GM12878 (cell line): Measurements from ENCODE around the gene MEIG1. TPM values are rescaled to one million over a fixed set of nuclear protein-coding genes. Genes with fewer than 3 reads are reported as not detected.

Experiments used
- ATAC-seq: fragments of 200-7000 bp; cut with Tn5 transposase; 3 replicates; pipeline ENCODE4 v1.9.1; 2020; ENCODE audit warnings: mild to moderate bottlenecking, moderate library complexity
- BruUV-seq: library from RNA; stranded (reverse); fragments of 400-500 nt; replicated peaks from 2 replicates; lab custom pipeline; 2021; lab: Mats Ljungman, UMichigan
- CTCF ChIA-PET: fragments of 300-600 bp; sonication (Branson Sonifier 250); formaldehyde crosslinking; extraction: SDS; loops from one replicate; lab custom pipeline; 2021; ENCODE audit warnings: inconsistent platforms; lab: Yijun Ruan, JAX
- POLR2A ChIA-PET: fragments of 350-600 bp; formaldehyde crosslinking; extraction: SDS; loops from one replicate; lab custom pipeline; 2021; ENCODE audit warnings: inconsistent platforms; lab: Charles Lee
- RAD21 ChIA-PET: fragments of 300-600 bp; sonication (Branson Sonifier 250); formaldehyde crosslinking; loops from one replicate; lab custom pipeline; 2023; ENCODE audit warnings: antibody characterized with exemption; ENCODE audit not compliant: unreplicated experiment; lab: Charles Lee
- SMC1A ChIA-PET: fragments of 300-600 bp; sonication (Branson Sonifier 250); formaldehyde crosslinking; loops from one replicate; lab custom pipeline; 2023; ENCODE audit not compliant: unreplicated experiment, uncharacterized antibody; lab: Charles Lee
- DNase-seq: peaks from one replicate; pipeline ENCODE4 v3.0.0-alpha.2; 2011; ENCODE audit warnings: low read depth, low spot score
- FAIRE-seq: peaks from 3 replicates; lab custom pipeline; 2011; peaks lifted over from hg19 to GRCh38; lab: Jason Lieb, UNC
- H2AFZ ChIP-seq: 2 replicates; pipeline ENCODE4 v1.6.0; 2011; ENCODE audit warnings: low read depth, low read length, control low read depth; ENCODE audit not compliant: control insufficient read depth
- H3K27ac ChIP-seq: 2 replicates; pipeline ENCODE4 v1.5.1; 2011; ENCODE audit warnings: control low read depth; ENCODE audit not compliant: control insufficient read depth, insufficient read depth
- H3K27me3 ChIP-seq, 2 experiments: replicated peaks in 1 of 2; 2 replicates each; pipeline versions ENCODE4 v1.6.0 to v1.6.1; 2011; ENCODE audit warnings: low read length in 1 of 2; ENCODE audit not compliant: control insufficient read depth in 2 of 2, insufficient read depth in 2 of 2
- H3K36me3 ChIP-seq, 2 experiments: 2 replicates each; pipeline ENCODE4 v1.5.1; 2011; ENCODE audit warnings: low read length in 1 of 2; ENCODE audit not compliant: control insufficient read depth in 2 of 2, insufficient read depth in 2 of 2
- H3K4me1 ChIP-seq: 2 replicates; pipeline ENCODE4 v1.6.1; 2011; ENCODE audit warnings: mild to moderate bottlenecking, low read length, moderate library complexity, mixed read lengths; ENCODE audit not compliant: control insufficient read depth, insufficient read depth
- H3K4me2 ChIP-seq: 2 replicates; pipeline ENCODE4 v1.6.0; 2011; ENCODE audit warnings: control low read depth; ENCODE audit not compliant: control insufficient read depth, insufficient read depth
- H3K4me3 ChIP-seq: fragments of 200-600 bp; sonication (generic); 2 replicates; pipeline ENCODE4 v1.5.1; 2016
- H3K79me2 ChIP-seq: 2 replicates; pipeline ENCODE4 v1.6.0; 2011; ENCODE audit warnings: low read length; ENCODE audit not compliant: control insufficient read depth, insufficient read depth
- H3K9ac ChIP-seq: 2 replicates; pipeline ENCODE4 v1.8.0; 2011; ENCODE audit warnings: low read length, control low read depth, mixed read lengths; ENCODE audit not compliant: control insufficient read depth, insufficient read depth
- H3K9me3 ChIP-seq: replicated peaks from 3 replicates; pipeline ENCODE4 v1.5.1; 2011; ENCODE audit warnings: mild to moderate bottlenecking, low read length; ENCODE audit not compliant: control insufficient read depth, insufficient read depth
- H4K20me1 ChIP-seq: 2 replicates; pipeline ENCODE4 v1.6.0; 2011; ENCODE audit not compliant: control insufficient read depth, insufficient read depth
- CEBPB ChIP-seq, 2 experiments: fragments of 150-350 bp in 1 of 2; IDR thresholded peaks; 2 replicates each; pipeline ENCODE4 v1.6.1; 2012 to 2014; ENCODE audit warnings: low read depth in 2 of 2, low read length in 2 of 2, borderline replicate concordance in 1 of 2, inconsistent platforms in 1 of 2
- CREM ChIP-seq: IDR thresholded peaks from 2 replicates; pipeline ENCODE4 v1.6.1; 2014; ENCODE audit warnings: antibody characterized with exemption, low read depth
- ETV6 ChIP-seq, 2 experiments: fragments of 450-650 bp in 1 of 2; IDR thresholded peaks in 1 of 2; conservative IDR thresholded peaks in 1 of 2; 2 replicates each; pipeline ENCODE4 v1.6.1; 2014; ENCODE audit warnings: antibody characterized with exemption in 1 of 2, borderline replicate concordance in 1 of 2, low read depth in 1 of 2, mild to moderate bottlenecking in 1 of 2, moderate library complexity in 1 of 2
- FOS ChIP-seq: IDR thresholded peaks from 3 replicates; pipeline ENCODE4 v1.6.1; 2011; ENCODE audit warnings: borderline replicate concordance; ENCODE audit not compliant: insufficient read length; ENCODE audit errors: extremely low read depth
- MTA2 ChIP-seq: fragments of 450-650 bp; IDR thresholded peaks from 2 replicates; pipeline ENCODE4 v1.6.1; 2016; ENCODE audit warnings: low read depth, mild to moderate bottlenecking, moderate library complexity
- PAX5 ChIP-seq: IDR thresholded peaks from 2 replicates; pipeline ENCODE4 v1.6.1; 2011; ENCODE audit warnings: low read depth, low read length, borderline replicate concordance
- POLR2A ChIP-seq: IDR thresholded peaks from 2 replicates; pipeline ENCODE4 v1.6.1; 2011; ENCODE audit warnings: low read depth, mild to moderate bottlenecking, low read length
- SMAD5 ChIP-seq: IDR thresholded peaks from 2 replicates; pipeline ENCODE4 v1.6.1; 2016; ENCODE audit warnings: antibody characterized with exemption, low read depth
- ZNF207 ChIP-seq: fragments of 450-650 bp; IDR thresholded peaks from 2 replicates; pipeline ENCODE4 v1.6.1; 2014; ENCODE audit warnings: antibody characterized with exemption, mild to moderate bottlenecking, borderline replicate concordance
- WGBS: methylation state at CpG from one replicate; pipeline ENCODE4 v1.1.6; 2016; ENCODE audit warnings: low lambda C conversion rate; ENCODE audit not compliant: insufficient replicate concordance, insufficient coverage; ENCODE audit errors: missing lambda C conversion rate; 5-methylcytosine and 5-hydroxymethylcytosine counted together
- in situ Hi-C: fragments of 300-500 bp; cut with MboI; formaldehyde crosslinking; loops from 9 replicates; pipeline ENCODE4 v1.14.3; 2018; ENCODE audit warnings: mixed read lengths
- intact Hi-C: fragments of 100-400 bp; cut with micrococcal nuclease; formaldehyde crosslinking; loops from one replicate; pipeline ENCODE4 v1.14.2; 2022; ENCODE audit not compliant: unreplicated experiment
- polyA plus RNA-seq, 11 experiments: library from polyadenylated mRNA; depleted of rRNA in 4 of 11; unstranded in 6 of 11; stranded (reverse) in 5 of 11; fragments of >200 nt; fragmentation: Nextera tagmentation in 4 of 11; fragmentation: Illumina TruSeq in 1 of 11; extraction: Ambion mirVana in 4 of 11; extraction: Trizol in 1 of 11; gene quantifications; 1 replicate in 1 of 11; 2 replicates in 10 of 11; pipeline versions ENCODE4 v1.2.1 to v1.2.3, GENCODE V29; 2011 to 2016; ENCODE audit warnings: inconsistent platforms in 2 of 11, missing spikeins in 2 of 11, low read depth in 1 of 11
- total RNA-seq, 4 experiments: library from RNA; depleted of rRNA in 3 of 4; stranded (reverse); fragments of >200 nt in 3 of 4; fragmentation: Illumina TruSeq in 1 of 4; extraction: Trizol in 1 of 4; gene quantifications; 2 replicates each; pipeline versions ENCODE4 v1.2.1 to v1.2.3, GENCODE V29; 2013 to 2021
- TF ChIP-seq, protein P1 (sequence below): fragments of 450-650 bp; IDR thresholded peaks from 2 replicates; pipeline ENCODE4 v1.6.1; 2017; ENCODE audit warnings: mild to moderate bottlenecking
- TF ChIP-seq, protein P2 (sequence below): IDR thresholded peaks from 2 replicates; pipeline ENCODE4 v1.6.1; 2012; ENCODE audit warnings: improper control_type of control experiment, low read depth, low read length; ENCODE audit not compliant: insufficient replicate concordance

MEIG1 gene
- total and polyA plus RNA-seq, 10 of the 15 experiments (the other 5 are each of a cell fraction or from before 2014, with no cell fraction given): 0.13 to 1.9 (median 0.80) TPM; not detected in 2

DNA sequence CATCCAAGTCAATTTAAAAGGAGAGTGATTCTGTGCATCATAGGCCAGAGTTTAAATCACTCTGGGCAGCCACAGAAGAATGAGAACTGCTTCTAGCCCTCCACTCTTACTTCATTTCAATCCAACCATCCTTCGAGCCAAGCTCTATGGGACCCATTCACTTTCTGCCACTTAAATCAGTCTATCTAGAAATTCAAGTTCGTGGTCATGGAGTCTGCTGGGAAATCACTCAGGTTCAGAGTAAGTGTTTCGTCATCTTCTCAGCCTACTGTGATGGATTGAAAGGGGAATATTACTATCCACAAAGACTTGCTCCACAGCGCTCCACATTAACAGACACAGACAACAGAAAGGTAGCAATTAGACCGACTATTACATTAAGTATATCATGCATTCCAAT is 9.9 kb upstream of the MEIG1 start:
- DNase-seq (no peak), ATAC-seq (no peak), FAIRE-seq (no peak)
- intact Hi-C loops (no loop called here), in situ Hi-C loops (no loop called here)
- Histone ChIP-seq H3K4me3 (no peak overlapping the region), H3K79me2 (peaks cover 57% of the 10 kb centered on the region), H3K27ac (no peak overlapping the region), H3K4me1 (peaks cover 21% of the 10 kb centered on the region), H3K4me2 (peak overlapping the region; percentile 59), H2AFZ (no peak overlapping the region), H4K20me1 (0 out of 2 replicates have a peak, but pooled peaks cover 4% of the 10 kb centered on the region), H3K9me3 (no peaks in the 10 kb centered on the region), H3K36me3 (peaks cover 6 to 32% of the 10 kb centered on the region in 2 experiments), H3K27me3 (no peaks in the 10 kb centered on the region), H3K9ac (no peak overlapping the region)
- CTCF ChIA-PET: interaction anchor here (2.0 to 2.5 kb wide), 2 partner anchors 23 to 64 kb away, joined by 6 to 7 read pairs; no protein-coding TSS in a partner anchor
- POLR2A ChIA-PET: interaction anchor here (0.6 to 1.4 kb wide), 2 partner anchors 29 to 71 kb away, joined by 3 read pairs; partner anchors contain the start of gene SUV39H2
- SMC1A ChIA-PET: interaction anchor here (0.5 to 1.7 kb wide), 9 partner anchors 10 to 923 kb away, joined by 3 to 6 read pairs (median 3); partner anchors contain the start of genes CDNF and MEIG1
- TF ChIP-seq FOS (no peak), MTA2 (no peak), SMAD5 (no peak), CREM (no peak), PAX5 (no peak), POLR2A (no peak), ZNF207 (no peak), ETV6 (conservative IDR thresholded peaks at IDR 0.05 in 1 of 2, IDR thresholded peaks at IDR 0.05 in 1 of 2; ENCODE audit: borderline replicate concordance in 1 of 2, low read depth in 1 of 2) (no peak), CEBPB (IDR thresholded peaks at IDR 0.05; ENCODE audit: borderline replicate concordance in 1 of 2, low read depth in 2 of 2, low read length in 2 of 2) (no peak)
- TF ChIP-seq, protein P1, sequence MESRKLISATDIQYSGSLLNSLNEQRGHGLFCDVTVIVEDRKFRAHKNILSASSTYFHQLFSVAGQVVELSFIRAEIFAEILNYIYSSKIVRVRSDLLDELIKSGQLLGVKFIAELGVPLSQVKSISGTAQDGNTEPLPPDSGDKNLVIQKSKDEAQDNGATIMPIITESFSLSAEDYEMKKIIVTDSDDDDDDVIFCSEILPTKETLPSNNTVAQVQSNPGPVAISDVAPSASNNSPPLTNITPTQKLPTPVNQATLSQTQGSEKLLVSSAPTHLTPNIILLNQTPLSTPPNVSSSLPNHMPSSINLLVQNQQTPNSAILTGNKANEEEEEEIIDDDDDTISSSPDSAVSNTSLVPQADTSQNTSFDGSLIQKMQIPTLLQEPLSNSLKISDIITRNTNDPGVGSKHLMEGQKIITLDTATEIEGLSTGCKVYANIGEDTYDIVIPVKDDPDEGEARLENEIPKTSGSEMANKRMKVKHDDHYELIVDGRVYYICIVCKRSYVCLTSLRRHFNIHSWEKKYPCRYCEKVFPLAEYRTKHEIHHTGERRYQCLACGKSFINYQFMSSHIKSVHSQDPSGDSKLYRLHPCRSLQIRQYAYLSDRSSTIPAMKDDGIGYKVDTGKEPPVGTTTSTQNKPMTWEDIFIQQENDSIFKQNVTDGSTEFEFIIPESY: no peak
- TF ChIP-seq, protein P2, sequence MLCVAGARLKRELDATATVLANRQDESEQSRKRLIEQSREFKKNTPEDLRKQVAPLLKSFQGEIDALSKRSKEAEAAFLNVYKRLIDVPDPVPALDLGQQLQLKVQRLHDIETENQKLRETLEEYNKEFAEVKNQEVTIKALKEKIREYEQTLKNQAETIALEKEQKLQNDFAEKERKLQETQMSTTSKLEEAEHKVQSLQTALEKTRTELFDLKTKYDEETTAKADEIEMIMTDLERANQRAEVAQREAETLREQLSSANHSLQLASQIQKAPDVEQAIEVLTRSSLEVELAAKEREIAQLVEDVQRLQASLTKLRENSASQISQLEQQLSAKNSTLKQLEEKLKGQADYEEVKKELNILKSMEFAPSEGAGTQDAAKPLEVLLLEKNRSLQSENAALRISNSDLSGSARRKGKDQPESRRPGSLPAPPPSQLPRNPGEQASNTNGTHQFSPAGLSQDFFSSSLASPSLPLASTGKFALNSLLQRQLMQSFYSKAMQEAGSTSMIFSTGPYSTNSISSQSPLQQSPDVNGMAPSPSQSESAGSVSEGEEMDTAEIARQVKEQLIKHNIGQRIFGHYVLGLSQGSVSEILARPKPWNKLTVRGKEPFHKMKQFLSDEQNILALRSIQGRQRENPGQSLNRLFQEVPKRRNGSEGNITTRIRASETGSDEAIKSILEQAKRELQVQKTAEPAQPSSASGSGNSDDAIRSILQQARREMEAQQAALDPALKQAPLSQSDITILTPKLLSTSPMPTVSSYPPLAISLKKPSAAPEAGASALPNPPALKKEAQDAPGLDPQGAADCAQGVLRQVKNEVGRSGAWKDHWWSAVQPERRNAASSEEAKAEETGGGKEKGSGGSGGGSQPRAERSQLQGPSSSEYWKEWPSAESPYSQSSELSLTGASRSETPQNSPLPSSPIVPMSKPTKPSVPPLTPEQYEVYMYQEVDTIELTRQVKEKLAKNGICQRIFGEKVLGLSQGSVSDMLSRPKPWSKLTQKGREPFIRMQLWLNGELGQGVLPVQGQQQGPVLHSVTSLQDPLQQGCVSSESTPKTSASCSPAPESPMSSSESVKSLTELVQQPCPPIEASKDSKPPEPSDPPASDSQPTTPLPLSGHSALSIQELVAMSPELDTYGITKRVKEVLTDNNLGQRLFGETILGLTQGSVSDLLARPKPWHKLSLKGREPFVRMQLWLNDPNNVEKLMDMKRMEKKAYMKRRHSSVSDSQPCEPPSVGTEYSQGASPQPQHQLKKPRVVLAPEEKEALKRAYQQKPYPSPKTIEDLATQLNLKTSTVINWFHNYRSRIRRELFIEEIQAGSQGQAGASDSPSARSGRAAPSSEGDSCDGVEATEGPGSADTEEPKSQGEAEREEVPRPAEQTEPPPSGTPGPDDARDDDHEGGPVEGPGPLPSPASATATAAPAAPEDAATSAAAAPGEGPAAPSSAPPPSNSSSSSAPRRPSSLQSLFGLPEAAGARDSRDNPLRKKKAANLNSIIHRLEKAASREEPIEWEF: no peak
- 88% methylated on average over 5 of the region's 5 CpGs for WGBS
- BruUV-seq: no TSS peak
- RAD21 ChIA-PET: interaction anchor here (1.0 kb wide), 1 partner anchor 398 kb away, joined by 3 read pairs; no protein-coding TSS in a partner anchor
